ENCODE measurements around the gene TULP3. TPM values are rescaled to one million over a fixed set of nuclear protein-coding genes. Genes with fewer than 3 reads are reported as not detected.

The TULP3 gene
- polyA plus RNA-seq, 1 donor (not counting 4 experiments of a cell fraction or from before 2014, with no cell fraction given) = 16.0 TPM

DNA sequence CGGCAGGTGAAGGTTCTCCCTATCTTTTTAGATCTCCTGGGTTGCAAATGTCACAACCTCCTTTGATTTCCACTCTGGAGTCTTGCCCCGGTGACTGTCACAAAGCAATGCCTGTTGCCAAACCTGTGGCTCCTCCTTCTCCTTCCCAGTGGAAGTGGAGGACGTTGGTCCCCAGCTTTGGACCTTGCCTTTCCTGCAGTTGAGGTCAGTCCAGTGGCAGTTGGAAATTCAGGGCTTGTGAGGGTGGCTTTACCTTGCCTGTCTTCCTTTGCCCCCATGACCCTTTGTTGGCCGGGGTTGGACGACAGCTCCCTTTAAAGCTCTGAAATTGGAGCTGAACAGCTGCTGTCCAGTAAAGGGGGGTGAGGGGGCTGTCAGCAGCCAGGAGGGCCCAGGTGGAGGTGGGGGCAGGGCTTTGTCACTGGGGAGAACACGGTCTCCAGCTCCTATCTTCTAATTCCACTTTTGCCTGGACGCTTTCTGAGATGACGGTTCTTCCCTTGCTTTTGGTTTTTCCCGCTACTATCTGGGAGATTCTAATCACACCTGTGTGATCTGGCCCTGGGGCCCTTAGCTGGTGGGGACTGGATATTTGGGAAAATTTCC, 72.6 kb downstream of the TULP3 start:
- peaks cover 23% of the 10 kb centered on the region for H3K79me2 ChIP-seq (ENCODE audit: control insufficient read depth, insufficient read depth, low read length)
- FAIRE-seq (no peak), DNase-seq (ENCODE audit: low read depth, low spot score) (no peak)
- no peaks in the 10 kb centered on the region for H3K9me3 ChIP-seq (ENCODE audit: control insufficient read depth, low read depth, low read length)
- no peak overlapping the region for H3K4me3 ChIP-seq (ENCODE audit: control insufficient read depth in 2 of 3, extremely low read depth in 1 of 3, insufficient read depth in 2 of 3, low read depth in 1 of 3, low read length in 3 of 3)
- no peaks in the 10 kb centered on the region for H3K9me1 ChIP-seq (ENCODE audit: control insufficient read depth, extremely low read depth, insufficient read depth, low read length)
- no peaks in the 10 kb centered on the region for H3K27me3 ChIP-seq (ENCODE audit: control insufficient read depth, extremely low read depth, insufficient read depth, low read length)
- TF ChIP-seq, protein P1, sequence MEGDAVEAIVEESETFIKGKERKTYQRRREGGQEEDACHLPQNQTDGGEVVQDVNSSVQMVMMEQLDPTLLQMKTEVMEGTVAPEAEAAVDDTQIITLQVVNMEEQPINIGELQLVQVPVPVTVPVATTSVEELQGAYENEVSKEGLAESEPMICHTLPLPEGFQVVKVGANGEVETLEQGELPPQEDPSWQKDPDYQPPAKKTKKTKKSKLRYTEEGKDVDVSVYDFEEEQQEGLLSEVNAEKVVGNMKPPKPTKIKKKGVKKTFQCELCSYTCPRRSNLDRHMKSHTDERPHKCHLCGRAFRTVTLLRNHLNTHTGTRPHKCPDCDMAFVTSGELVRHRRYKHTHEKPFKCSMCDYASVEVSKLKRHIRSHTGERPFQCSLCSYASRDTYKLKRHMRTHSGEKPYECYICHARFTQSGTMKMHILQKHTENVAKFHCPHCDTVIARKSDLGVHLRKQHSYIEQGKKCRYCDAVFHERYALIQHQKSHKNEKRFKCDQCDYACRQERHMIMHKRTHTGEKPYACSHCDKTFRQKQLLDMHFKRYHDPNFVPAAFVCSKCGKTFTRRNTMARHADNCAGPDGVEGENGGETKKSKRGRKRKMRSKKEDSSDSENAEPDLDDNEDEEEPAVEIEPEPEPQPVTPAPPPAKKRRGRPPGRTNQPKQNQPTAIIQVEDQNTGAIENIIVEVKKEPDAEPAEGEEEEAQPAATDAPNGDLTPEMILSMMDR (optimal IDR thresholded peaks at IDR 0.05 in 1 of 3, IDR thresholded peaks at IDR 0.05 in 1 of 3, conservative IDR thresholded peaks at IDR 0.05 in 1 of 3; ENCODE audit: extremely low read depth in 1 of 3, insufficient read depth in 2 of 3, low read length in 3 of 3) = no peak
- no peak for TF ChIP-seq EZH2 (IDR thresholded peaks at IDR 0.05; ENCODE audit: low read length)
- no peak overlapping the region for H3K9ac ChIP-seq (ENCODE audit: control insufficient read depth, extremely low read depth, insufficient read depth, low read length)
- peaks cover 0 to 4% of the 10 kb centered on the region in 2 experiments for H3K36me3 ChIP-seq (ENCODE audit: control insufficient read depth in 2 of 2, extremely low read depth in 1 of 2, insufficient read depth in 2 of 2, low read length in 2 of 2)
- peaks cover 16% of the 10 kb centered on the region for H3K4me1 ChIP-seq (ENCODE audit: control insufficient read depth, extremely low read depth, insufficient read depth, low read length)
- no peaks in the 10 kb centered on the region for H4K20me1 ChIP-seq (ENCODE audit: control insufficient read depth, extremely low read depth, insufficient read depth, low read length)
- no peak overlapping the region for H3K4me2 ChIP-seq (ENCODE audit: control insufficient read depth, extremely low read depth, insufficient read depth, low read depth, low read length)
- H2AFZ ChIP-seq (ENCODE audit: control insufficient read depth, low read length) = no peak overlapping the region
- no peak overlapping the region for H3K27ac ChIP-seq (ENCODE audit: control insufficient read depth, insufficient read depth, low read length)
- dilution Hi-C loops (cut with MboI; ENCODE audit: extremely low pct_ligation_motif_present, low sequenced_read_pairs) = no loop called here

DNA sequence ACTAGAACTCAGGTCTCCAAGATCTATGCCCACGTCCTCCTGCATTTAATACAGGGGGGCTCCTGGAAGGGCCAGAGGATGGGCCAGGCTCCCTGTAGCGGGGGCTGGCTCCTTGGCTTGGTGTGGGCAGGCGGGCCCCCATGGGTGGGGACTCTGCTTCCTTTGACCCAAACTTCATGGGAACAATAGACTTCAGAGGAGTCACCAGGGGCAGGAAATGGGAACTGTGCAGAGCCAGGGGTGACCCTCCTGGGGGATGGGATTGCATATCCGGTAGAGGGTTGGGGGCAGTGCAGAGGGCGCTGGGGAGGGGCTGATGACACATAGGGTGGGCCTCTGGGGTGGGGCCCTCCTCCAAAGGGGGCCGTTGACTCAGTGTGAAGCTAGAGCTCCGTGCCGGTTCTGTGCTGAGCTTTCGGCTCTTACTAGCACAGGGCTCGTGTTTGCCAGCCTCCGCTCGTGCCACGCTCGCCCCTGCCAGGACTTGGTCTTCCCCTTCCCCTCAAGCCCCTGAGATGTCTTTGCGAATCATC, 73.1 kb downstream of the TULP3 start:
- Histone ChIP-seq H3K4me1 (ENCODE audit: control insufficient read depth, extremely low read depth, insufficient read depth, low read length) (peaks cover 12% of the 10 kb centered on the region), H4K20me1 (ENCODE audit: control insufficient read depth, extremely low read depth, insufficient read depth, low read length) (no peaks in the 10 kb centered on the region), H3K9me3 (ENCODE audit: control insufficient read depth, low read depth, low read length) (no peaks in the 10 kb centered on the region), H3K4me2 (ENCODE audit: control insufficient read depth, extremely low read depth, insufficient read depth, low read depth, low read length) (no peak overlapping the region), H3K9ac (ENCODE audit: control insufficient read depth, extremely low read depth, insufficient read depth, low read length) (no peak overlapping the region), H3K27me3 (ENCODE audit: control insufficient read depth, extremely low read depth, insufficient read depth, low read length) (no peaks in the 10 kb centered on the region), H3K9me1 (ENCODE audit: control insufficient read depth, extremely low read depth, insufficient read depth, low read length) (no peaks in the 10 kb centered on the region), H3K36me3 (ENCODE audit: control insufficient read depth in 2 of 2, extremely low read depth in 1 of 2, insufficient read depth in 2 of 2, low read length in 2 of 2) (peaks cover 0 to 4% of the 10 kb centered on the region in 2 experiments), H3K79me2 (ENCODE audit: control insufficient read depth, insufficient read depth, low read length) (peaks cover 23% of the 10 kb centered on the region), H3K4me3 (ENCODE audit: control insufficient read depth in 2 of 3, extremely low read depth in 1 of 3, insufficient read depth in 2 of 3, low read depth in 1 of 3, low read length in 3 of 3) (no peak overlapping the region), H3K27ac (ENCODE audit: control insufficient read depth, insufficient read depth, low read length) (no peak overlapping the region), H2AFZ (ENCODE audit: control insufficient read depth, low read length) (no peak overlapping the region)
- DNase-seq (ENCODE audit: low read depth, low spot score) = no peak
- no peak for FAIRE-seq
- dilution Hi-C loops (cut with MboI; ENCODE audit: extremely low pct_ligation_motif_present, low sequenced_read_pairs) = no loop called here
- no peak for TF ChIP-seq EZH2 (IDR thresholded peaks at IDR 0.05; ENCODE audit: low read length)
- TF ChIP-seq, protein P1 (optimal IDR thresholded peaks at IDR 0.05 in 1 of 3, IDR thresholded peaks at IDR 0.05 in 1 of 3, conservative IDR thresholded peaks at IDR 0.05 in 1 of 3; ENCODE audit: extremely low read depth in 1 of 3, insufficient read depth in 2 of 3, low read length in 3 of 3) = no peak

Data from keratinocyte (primary cell).